ENCODE measurements around the gene QRSL1. TPM values are rescaled to one million over a fixed set of nuclear protein-coding genes. Genes with fewer than 3 reads are reported as not detected.

The QRSL1 gene
- total RNA-seq: 8.6 and 8.9 TPM in 2 replicates

DNA sequence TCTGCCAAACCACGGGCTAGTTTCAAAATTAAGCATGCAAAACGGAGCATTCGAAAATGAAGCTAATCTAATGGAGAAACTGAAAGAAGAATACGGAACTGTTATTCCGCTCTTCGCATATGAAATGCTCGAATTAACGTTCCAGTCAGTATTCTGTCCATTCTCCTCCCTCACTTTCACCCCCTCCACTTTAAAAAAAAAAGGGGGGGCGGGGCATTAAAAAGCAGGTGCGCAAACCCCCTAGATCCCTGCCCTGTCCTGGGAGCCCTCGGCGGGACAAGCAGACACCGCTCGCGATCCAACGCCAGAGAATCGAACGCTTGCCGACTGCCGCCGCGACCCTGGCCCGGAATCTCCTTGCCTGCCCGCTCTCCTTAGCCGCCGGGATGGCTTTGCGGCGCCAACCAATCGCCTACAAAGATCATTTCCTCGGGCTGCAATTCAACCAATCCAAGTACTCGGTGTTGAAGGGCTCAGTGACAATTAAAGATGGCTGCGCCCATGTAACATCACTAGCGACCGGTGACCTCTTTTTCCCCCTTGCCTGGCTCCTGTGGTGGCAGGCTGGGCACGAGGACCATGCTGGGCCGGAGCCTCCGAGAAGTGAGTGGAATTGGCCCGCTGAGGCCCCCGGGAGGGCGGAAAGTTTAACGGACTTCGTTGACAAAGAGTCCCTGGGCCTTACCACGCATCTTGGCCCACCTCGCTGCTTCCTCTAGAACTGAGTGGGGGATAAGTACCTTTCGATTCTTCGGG is at the start of gene QRSL1, which contains the start of gene RTN4IP1:
TSS of gene QRSL1 (plus strand) at position 476 of the 756 bp plus-strand sequence. CDS start at position 580, 104 bp downstream.
TSS of gene RTN4IP1 (minus strand) at position 396 of the 756 bp plus-strand sequence. CDS start 477 bp downstream, outside the sequence.

Other genes starting within 250 kb of the QRSL1 start
- 3.8 and 4.2 TPM in 2 replicates for gene RTN4IP1, start 80 bp upstream of the QRSL1 start, total RNA-seq